HG03520 (cell line): Measurements from ENCODE around the gene PCDHGA10.
"Not testable (repeated sequence)": the region's sequence is repeated elsewhere in the genome, so short reads cannot be mapped to it uniquely, and the experiment has no call there.

Source experiments
- ATAC-seq: cut with Tn5 transposase; IDR thresholded peaks from one replicate; pipeline ENCODE4 v1.9.1; 2021; ENCODE audit warnings: mild to moderate bottlenecking, moderate library complexity; ENCODE audit not compliant: unreplicated experiment

Gene PCDHGA10

DNA sequence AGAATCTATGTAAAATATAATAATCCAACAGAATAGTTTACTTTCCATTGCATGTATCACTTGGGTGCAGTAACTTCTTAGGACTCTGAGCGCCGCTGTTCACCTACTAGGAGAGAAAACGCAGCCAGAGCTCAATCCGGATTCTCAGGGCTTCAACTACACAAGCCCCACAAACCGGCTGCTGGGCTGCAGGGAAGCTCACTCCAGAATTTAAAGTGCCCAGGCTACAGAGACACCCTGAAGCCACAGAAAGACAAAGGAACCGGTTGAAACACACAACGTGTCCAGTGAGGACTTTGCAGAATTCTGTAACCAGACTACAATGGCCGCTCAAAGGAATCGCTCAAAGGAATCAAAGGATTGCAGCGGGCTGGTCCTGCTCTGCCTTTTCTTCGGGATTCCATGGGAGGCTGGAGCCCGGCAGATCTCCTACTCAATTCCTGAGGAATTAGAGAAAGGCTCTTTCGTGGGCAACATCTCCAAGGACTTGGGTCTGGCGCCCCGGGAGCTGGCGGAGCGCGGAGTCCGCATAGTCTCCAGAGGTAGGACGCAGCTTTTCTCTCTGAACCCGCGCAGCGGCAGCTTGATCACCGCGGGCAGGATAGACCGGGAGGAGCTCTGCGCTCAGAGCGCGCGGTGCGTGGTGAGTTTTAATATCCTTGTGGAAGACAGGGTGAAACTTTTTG is at the start of gene PCDHGA10:
PCDHGA10 (plus strand) TSS at position 134 of the 686 bp plus-strand sequence; CDS start at position 323, 189 bp downstream.
- peak; percentile 76 for ATAC-seq

DNA sequence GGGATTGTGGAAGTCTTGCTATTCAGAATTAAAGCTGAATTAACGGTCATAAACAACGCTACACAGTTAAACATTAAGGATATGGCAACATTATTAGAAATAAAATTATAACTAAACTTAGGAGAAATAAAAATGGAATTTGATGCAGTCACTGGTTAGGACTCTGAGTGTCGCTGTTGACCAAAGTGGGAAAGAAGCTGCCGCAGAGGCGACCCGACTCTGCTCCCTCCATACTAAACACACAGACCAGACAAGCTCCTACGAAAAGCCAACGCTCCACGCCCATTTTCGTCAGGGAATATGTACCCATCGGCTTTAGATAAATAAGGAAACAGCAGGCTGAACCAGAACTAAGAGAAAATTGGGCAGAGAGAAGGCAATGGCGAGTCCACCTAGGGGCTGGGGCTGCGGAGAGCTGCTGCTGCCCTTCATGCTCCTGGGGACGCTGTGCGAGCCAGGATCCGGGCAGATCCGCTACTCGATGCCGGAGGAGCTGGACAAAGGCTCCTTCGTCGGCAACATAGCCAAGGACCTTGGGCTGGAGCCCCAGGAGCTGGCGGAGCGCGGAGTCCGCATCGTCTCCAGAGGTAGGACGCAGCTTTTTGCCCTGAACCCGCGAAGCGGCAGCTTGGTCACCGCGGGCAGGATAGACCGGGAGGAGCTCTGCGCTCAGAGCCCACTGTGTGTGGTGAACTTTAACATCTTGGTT is 48.7 kb upstream of the PCDHGA10 start, which contains the start of gene PCDHGA5:
PCDHGA5 (plus strand) TSS at position 211 of the 709 bp plus-strand sequence; CDS start at position 380, 169 bp downstream.
- ATAC-seq: no peak

DNA sequence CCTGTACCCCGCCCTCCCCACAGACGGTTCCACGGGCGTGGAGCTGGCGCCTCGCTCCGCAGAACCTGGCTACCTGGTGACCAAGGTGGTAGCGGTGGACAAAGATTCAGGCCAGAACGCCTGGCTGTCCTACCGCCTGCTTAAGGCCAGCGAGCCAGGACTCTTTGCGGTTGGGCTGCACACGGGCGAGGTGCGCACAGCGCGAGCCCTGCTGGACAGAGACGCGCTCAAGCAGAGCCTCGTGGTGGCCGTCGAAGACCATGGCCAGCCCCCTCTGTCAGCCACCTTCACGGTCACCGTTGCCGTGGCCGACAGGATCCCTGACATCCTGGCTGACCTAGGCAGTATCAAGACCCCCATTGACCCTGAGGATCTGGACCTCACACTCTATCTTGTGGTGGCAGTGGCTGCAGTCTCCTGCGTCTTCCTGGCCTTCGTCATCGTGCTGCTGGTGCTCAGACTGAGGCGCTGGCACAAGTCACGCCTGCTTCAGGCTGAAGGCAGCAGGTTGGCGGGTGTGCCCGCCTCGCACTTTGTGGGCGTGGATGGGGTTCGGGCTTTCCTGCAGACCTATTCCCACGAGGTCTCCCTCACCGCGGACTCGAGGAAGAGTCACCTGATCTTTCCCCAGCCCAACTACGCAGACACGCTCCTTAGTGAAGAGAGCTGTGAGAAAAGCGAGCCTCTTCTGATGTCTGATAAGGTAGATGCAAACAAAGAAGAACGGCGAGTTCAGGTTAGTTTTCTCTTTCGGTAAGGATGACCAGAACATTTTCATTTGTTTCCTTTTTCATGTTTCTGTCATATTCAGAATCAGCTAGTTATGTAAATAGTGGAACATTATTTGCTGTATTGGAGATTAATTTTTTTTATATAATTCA is 46.5 kb upstream of the PCDHGA10 start:
- no peak for ATAC-seq

DNA sequence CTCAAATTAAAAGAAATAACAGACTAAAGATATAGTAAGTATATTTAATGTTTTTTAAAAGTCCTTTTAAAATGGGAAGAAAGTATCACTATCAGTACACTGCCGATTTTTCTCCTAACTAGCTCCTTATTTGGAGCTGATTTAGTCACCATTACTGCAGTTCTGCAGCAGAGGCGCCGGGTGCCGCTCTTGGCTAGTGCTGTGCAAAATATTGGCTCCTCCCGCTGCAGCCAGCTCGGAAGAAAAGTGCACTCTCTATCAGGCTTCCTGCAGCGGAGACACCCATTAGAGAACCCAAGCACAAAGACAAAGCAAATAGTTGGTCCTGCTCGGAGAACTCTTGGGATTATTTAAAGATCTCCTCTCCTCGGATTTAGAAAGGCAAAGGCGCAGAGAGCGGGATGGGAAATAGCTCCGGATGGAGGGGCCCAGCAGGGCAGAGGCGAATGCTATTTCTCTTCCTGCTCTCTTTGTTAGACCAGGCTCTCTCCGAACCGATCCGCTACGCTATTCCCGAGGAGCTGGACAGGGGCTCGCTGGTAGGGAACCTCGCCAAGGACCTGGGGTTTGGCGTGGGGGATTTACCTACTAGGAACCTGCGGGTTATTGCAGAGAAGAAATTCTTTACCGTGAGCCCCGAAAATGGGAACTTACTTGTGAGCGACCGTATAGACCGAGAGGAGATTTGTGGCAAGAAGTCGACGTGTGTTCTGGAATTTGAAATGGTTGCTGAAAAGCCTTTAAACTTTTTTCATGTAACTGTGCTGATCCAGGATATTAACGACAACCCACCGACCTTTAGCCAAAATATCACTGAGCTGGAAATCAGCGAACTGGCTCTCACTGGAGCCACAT is 42.6 kb upstream of the PCDHGA10 start, which contains the start of gene PCDHGB3:
PCDHGB3 (plus strand) TSS at position 249 of the 855 bp plus-strand sequence; CDS start at position 402, 153 bp downstream.
- ATAC-seq: peak; percentile 98

DNA sequence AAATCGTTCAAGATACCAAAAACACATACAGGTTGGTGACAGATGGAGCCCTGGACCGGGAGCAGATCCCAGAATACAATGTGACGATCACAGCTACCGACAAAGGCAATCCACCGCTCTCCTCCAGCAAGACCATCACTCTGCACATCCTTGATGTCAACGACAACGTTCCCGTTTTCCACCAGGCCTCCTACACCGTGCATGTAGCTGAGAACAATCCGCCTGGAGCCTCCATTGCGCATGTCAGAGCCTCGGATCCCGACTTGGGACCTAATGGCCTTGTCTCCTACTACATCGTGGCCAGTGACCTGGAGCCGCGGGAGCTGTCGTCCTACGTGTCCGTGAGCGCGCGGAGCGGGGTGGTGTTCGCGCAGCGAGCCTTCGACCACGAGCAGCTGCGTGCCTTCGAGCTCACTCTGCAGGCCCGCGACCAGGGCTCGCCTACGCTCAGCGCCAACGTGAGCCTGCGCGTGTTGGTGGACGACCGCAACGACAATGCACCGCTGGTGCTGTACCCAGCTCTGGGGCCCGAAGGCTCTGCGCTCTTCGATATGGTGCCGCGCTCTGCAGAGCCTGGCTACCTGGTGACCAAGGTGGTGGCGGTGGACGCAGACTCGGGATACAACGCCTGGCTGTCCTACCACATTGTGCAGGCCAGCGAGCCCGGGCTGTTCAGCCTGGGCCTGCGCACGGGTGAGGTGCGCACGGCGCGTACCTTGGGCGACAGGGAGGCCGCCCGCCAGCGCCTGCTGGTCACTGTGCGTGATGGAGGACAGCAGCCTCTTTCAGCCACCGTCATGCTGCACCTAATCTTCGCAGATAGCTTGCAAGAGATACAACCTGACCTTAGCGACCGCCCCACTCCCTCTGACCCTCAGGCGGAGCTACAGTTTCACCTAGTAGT is 41.0 kb upstream of the PCDHGA10 start:
- ATAC-seq: no peak

DNA sequence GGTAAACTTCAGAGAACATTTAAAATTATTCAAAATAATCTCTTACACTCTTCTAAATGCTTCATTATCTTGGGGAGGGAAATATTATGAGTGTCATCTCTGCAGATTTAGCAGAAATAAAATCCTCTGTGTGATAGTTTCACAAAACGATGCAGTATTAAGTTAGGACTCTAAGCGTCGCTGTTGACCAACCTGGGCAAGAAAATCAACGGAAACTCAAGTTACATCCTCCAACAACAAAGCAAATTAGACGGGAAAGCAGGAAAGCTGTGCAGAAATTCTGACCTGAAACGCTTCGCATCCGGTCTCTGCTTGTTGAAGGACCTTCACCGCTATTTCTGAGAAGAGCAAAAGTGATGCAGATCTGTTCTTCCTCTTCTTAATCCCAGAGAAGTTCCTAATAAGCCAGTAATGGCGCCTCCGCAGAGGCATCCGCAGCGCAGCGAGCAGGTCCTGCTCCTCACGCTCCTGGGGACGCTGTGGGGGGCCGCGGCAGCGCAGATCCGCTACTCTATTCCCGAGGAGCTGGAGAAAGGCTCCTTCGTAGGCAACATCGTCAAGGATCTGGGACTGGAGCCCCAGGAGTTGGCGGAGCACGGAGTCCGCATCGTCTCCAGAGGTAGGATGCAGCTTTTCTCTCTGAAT is 39.0 kb upstream of the PCDHGA10 start, which contains the start of gene PCDHGA6:
PCDHGA6 (plus strand) TSS at position 219 of the 645 bp plus-strand sequence; CDS start at position 412, 193 bp downstream.
- ATAC-seq: no peak

DNA sequence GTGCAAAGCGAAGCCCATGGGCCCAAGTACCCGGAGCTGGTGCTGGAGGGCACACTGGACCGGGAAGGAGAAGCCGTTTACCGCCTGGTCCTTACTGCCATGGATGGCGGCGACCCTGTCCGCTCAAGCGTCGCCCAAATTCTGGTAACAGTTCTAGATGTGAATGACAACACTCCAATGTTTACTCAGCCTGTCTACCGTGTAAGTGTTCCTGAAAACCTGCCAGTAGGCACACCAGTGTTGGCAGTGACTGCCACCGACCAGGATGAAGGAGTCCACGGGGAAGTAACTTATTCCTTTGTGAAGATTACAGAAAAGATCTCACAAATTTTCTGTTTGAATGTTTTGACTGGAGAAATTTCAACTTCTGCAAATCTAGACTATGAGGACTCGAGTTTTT is 38.2 kb upstream of the PCDHGA10 start:
- no peak for ATAC-seq

DNA sequence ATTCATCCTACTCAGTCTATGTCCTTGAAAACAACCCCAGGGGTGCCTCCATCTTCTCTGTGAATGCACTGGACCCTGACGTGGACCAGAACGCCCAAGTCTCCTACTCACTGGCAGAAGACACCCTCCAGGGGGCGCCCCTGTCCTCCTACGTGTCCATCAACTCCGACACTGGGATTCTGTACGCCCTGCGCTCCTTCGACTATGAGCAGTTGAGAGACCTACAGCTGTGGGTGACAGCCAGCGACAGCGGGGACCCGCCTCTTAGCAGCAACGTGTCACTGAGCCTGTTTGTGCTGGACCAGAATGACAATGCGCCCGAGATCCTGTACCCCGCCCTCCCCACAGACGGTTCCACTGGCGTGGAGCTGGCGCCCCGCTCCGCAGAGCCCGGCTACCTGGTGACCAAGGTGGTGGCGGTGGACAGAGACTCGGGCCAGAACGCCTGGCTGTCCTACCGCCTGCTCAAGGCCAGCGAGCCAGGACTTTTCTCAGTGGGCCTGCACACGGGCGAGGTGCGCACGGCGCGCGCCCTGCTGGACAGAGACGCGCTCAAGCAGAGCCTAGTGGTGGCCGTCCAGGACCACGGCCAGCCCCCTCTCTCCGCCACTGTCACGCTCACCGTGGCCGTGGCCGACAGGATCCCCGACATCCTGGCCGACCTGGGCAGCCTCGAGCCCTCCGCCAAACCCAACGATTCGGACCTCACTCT is 37.2 kb upstream of the PCDHGA10 start:
- ATAC-seq: not testable (repeated sequence)

DNA sequence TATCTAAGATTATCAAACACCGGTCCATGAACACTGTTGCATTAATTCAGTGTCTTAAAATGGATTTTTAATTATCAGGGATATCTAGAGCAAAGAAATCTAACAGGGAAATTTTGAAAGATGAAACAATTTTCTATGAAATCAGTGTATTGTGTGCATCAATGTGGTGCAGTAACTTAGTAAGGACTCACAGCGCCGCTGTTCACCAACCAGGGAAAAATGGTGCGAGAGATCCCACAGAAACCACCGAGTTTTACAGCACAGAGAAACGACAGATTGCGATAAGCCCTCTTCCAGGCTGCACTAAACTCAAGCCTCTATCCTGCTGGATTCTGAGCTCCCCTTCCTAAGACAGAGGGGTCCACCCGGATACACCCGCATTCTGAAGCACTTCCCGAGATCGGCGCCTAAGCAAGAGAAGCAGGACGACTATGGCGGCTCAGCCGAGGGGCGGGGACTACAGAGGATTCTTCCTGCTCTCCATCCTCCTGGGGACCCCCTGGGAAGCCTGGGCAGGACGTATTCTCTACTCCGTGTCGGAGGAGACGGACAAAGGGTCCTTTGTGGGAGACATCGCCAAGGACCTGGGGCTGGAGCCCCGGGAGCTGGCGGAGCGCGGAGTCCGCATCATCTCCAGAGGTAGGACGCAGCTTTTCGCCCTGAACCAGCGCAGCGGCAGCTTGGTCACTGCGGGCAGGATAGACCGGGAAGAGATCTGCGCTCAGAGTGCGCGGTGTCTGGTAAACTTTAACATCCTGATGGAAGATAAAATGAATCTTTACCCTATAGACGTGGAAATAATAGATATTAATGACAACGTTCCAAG is 30.1 kb upstream of the PCDHGA10 start, which contains the start of gene PCDHGA7:
PCDHGA7 (plus strand) TSS at position 274 of the 826 bp plus-strand sequence; CDS start at position 432, 158 bp downstream.
- peak; percentile 73 for ATAC-seq

DNA sequence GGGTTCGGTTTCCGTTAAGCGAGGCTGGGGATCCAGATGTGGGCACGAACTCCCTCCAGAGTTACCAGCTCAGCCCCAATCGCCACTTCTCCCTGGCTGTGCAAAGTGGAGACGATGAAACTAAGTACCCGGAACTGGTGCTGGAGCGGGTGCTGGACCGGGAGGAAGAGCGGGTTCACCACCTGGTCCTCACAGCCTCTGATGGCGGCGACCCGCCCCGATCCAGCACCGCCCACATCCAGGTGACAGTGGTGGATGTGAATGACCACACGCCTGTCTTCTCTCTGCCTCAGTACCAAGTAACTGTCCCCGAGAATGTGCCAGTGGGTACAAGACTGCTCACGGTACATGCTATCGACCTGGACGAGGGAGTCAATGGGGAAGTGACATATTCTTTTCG is 29.4 kb upstream of the PCDHGA10 start:
- no peak for ATAC-seq

DNA sequence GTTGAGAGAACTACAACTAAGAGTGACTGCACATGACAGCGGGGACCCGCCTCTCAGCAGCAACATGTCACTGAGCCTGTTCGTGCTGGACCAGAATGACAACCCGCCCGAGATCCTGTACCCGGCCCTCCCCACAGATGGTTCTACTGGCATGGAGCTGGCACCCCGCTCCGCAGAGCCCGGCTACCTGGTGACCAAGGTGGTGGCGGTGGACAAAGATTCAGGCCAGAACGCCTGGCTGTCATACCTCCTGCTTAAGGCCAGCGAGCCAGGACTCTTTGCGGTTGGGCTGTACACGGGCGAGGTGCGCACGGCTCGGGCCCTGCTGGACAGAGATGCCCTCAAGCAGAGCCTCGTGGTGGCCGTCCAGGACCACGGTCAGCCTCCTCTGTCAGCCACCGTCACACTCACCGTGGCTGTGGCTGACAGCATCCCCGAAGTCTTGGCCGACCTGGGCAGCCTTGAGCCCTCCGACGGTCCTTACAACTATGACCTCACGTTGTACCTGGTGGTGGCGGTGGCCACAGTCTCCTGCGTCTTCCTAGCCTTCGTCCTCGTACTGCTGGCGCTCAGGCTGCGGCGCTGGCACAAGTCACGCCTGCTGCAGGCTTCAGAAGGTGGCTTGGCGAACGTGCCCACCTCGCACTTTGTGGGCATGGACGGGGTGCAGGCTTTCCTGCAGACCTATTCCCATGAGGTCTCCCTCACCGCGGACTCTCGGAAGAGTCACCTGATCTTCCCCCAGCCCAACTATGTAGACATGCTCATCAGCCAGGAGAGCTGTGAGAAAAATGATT is 28.1 kb upstream of the PCDHGA10 start:
- no peak for ATAC-seq

DNA sequence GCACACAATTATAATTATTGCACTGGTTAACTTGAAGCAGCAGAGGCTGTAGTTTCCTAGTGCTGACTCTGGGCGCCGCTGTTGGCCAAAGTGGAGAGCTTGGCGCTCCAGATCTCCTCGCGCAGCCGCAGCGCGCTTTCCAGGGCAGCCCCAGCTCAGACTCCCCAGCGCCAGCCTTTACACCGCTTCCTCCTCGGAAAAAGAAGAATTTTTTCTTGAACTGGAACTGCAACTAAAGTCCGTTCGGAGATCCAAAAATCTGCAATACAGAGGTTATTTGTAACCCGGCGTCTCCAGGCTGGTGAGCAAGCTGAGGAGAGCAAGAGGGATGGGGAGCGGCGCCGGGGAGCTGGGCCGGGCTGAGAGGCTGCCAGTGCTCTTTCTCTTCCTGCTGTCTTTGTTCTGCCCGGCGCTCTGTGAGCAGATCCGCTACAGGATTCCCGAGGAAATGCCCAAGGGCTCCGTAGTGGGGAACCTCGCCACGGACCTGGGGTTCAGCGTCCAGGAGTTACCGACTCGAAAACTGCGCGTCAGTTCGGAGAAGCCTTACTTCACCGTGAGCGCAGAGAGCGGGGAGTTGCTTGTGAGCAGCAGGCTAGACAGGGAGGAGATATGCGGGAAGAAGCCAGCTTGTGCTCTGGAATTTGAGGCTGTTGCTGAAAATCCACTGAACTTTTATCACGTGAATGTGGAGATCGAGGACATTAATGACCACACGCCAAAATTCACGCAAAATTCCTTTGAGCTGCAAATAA is 25.1 kb upstream of the PCDHGA10 start, which contains the start of gene PCDHGB4:
PCDHGB4 (plus strand) TSS at position 142 of the 755 bp plus-strand sequence; CDS start at position 329, 187 bp downstream.
- peak; percentile 54 for ATAC-seq

DNA sequence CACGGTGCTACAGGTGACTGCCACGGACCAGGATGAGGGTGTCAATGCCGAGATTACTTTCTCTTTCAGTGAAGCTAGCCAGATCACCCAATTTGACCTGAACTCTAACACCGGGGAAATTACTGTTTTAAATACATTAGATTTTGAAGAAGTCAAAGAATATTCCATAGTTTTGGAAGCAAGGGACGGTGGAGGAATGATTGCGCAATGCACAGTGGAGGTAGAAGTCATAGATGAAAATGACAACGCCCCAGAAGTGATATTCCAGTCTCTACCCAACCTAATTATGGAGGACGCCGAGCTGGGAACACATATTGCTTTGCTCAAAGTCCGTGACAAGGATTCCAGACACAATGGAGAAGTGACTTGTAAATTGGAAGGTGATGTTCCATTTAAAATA is 24.1 kb upstream of the PCDHGA10 start:
- ATAC-seq: no peak

DNA sequence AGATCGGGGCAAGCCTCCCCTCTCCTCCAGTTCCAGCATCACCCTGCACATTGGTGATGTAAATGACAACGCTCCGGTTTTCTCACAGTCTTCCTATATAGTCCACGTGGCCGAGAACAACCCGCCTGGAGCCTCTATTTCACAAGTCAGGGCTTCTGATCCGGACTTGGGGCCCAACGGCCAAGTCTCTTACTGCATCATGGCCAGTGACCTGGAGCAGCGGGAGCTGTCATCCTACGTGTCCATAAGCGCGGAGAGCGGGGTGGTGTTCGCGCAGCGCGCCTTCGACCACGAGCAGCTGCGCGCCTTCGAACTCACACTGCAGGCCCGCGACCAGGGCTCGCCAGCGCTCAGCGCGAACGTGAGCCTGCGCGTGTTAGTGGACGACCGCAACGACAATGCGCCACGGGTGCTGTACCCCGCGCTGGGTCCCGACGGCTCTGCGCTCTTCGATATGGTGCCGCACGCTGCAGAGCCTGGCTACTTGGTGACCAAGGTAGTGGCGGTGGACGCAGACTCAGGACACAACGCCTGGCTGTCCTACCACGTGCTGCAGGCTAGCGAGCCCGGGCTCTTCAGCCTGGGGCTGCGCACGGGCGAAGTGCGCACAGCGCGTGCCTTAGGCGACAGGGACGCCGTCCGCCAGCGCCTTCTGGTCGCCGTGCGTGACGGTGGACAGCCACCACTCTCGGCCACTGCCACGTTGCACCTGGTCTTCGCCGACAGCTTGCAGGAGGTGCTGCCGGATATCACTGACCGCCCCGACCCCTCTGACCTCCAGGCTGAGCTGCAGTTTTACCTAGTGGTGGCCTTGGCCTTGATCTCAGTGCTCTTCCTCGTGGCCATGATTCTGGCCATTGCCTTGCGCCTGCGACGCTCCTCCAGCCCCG is 23.4 kb upstream of the PCDHGA10 start:
- ATAC-seq: no peak
